ENCODE results near the gene VMO1.
A peak's percentile ranks its signal among the peaks of the same experiment; 100 is the strongest.

VMO1 gene

DNA sequence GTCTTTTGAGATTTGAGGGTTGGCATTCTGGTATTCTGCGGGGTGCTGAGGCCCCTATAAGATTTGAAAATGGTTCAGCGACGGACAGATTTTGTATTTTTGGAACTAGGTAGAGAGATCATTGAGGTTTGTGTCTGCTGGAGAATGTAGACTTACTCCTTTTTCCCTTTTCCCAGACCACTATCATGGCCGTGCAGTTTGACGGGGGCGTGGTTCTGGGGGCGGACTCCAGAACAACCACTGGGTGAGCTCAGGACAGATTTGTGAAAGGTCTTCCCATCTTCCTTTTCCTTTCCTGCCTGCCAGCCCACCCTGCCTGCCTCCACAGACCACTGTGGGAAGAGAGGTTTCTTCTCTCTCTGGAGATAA, 10.4 kb upstream of the VMO1 start:
- no peak for DNase-seq (ENCODE audit: low read depth)

DNA sequence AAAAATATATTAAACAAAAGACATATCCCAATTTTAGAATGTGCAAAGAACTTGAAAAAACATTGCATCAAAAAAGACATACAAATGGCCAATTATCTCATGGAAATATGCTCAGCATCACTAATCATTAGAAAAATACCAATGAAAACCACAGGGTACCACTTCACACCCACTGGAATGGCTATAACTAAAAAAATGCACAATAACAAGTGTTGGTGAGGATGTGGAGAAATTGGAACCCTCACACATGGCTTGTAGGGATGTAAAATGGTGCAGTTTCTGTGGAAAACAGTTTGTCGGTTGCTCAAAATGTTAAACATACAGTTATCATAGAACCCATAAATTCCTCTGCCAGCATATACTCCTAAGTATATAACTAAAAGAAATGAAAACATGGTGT, 9.0 kb upstream of the VMO1 start:
- DNase-seq (ENCODE audit: low read depth): no peak

DNA sequence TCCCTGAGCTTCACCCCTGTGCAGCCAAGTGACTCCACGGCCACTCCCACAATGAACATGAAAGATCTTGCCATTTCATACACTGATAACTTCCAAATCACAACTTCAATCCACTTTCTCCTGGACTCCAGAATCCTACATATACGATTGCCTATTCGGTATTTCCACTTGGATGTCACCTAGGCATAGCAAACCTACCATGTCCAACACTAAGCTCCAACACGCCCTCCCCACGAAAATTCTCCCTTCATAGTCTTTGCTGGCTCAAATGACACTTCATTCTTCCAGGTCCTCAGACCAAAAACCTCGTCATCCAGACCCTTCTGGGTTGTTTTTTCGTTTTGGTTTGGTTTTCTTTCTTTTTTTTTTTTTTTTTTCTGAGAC, 4.5 kb upstream of the VMO1 start:
- no peak for DNase-seq (ENCODE audit: low read depth)

DNA sequence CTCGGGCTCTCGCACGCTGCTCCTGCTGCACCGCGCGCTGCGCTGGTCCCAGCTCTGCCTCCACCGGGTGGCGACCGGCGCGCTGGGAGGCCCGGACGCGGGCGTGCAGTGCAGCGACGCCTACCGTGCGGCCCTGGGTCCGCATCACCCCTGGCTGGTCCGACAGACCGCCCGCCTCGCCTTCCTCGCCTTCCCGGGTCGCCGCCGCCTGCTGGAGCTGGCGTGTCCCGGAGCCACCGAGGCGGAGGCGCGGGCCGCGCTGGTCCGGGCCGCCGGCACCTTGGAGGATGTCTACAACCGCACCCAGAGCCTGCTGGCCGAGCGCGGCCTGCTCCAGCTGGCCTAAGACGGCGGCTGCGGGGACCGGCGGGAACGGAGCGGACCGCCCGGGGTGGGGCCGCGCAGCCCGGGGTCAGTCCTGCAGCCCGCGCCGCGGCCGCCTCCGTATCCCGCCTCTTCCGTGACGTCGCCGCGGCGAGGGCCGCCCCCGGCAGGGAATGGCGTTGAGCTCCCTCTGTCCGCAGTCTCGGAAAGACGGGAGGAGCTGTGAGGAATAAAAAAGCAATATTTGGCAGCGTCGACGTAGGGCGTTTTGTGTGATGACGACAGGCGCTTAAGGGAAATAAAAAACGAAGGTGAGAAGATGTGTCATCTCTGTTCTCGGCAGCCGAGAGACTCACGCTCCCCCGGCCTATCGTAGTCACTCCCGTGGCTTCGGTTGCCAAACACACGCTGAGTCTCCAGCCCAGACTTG, 4.0 kb upstream of the VMO1 start:
- DNase-seq (ENCODE audit: low read depth): peak; percentile 58

DNA sequence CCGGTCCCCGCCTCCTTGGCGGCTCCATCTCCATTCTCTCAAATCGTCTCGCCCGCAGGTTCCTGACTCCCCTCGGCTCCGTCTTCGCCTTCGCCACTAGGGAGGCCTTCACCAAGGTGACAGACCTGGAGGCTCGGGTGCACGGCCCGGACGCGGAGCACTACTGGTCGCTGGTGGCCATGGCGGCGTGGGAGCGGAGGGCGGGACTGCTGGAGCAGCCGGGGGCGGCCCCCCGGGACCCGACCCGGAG, 3.5 kb upstream of the VMO1 start:
- no peak for DNase-seq (ENCODE audit: low read depth)

DNA sequence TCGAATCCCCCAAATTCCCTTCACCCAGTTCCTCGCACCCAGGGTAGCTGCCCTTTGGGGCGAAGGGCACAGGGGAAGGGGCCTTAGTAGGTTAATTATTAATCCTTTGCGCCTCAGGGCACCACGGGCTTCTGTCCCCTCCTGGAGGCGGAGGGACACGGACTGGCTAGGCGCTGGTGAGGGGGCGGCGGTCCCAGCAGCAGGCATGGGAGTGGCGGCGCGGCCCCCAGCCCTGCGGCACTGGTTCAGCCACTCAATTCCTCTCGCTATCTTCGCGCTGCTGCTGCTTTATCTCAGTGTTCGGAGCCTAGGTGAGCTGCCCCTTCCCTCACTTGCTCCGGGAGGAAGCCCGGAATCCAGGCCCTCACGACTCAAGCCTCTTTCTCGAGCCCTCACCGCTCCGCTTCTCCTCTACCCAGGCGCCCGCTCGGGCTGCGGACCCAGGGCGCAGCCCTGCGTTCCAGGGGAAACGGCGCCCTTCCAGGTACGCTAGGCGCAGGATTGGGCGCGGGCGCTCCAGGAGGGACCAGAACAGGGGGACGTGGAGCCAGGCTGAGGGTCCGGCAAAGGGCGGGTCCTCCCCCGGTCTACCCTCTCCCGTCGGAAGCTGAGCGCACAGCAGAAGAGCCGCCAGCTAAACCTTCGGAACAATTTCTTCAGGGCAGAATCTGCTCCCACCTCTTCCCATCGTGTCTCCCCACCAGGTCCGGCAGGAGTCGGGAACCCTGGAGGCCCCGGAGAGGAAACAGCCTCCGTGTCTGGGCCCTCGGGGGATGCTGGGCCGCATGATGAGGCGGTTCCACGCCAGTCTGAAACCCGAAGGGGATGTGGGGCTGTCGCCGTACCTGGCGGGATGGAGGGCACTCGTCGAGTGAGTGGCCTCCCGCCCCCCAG, 2.9 kb upstream of the VMO1 start, which contains the start of gene GLTPD2:
Gene GLTPD2 (plus strand): TSS at position 158 of the 894 bp plus-strand sequence. CDS start 48 bp downstream, at position 206.
- DNase-seq (ENCODE audit: low read depth): no peak

DNA sequence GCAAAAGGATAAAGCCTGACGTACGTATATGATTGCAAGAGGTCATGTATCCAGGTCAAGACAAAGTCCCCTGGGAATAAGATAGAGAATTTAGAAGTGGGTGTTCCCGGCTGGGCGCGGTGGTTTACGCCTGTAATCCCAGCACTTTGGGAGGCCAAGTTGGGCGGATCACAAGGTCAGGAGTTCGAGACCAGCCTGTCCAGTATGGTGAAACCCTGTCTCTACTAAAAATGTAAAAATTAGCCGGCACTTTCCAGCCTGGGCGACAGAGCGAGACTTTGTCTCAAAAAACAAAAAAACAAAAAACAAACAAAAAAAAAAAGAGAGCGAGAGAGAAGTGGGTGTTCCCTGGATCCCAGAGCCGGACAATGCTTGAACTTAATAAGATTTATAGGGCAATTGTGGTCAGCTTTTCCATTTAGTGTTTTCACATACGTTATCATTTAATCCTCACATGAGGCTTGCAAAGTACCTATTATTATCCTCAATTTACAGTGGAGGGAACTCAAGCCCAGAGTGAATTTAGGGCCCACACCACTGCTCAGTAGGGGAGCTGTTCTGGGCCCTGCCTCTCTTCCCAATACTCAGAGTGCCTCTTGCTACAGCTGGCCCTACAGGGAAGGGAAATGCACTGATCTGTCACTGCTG, 2.1 kb upstream of the VMO1 start:
- DNase-seq (ENCODE audit: low read depth): no peak

DNA sequence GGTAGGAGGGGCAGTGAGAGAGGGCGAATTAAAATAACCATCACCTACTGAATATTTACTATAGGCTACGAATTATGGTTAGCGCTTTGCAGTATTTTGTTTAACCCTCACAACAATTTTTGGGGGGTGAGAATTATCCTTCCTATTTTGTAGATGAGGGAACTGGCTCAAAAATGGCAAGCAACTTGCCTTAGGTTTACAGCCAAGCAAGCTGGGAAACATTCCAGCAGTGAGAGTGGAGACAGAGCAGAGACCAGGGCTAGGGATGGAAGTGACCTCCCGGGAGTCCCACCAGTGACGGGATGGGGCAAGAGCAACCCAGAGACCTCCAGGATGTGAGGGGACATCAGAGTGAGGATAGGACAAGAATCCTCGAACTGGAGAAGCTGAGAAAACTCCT, 352 bp upstream of the VMO1 start:
- no peak for DNase-seq (ENCODE audit: low read depth)

DNA sequence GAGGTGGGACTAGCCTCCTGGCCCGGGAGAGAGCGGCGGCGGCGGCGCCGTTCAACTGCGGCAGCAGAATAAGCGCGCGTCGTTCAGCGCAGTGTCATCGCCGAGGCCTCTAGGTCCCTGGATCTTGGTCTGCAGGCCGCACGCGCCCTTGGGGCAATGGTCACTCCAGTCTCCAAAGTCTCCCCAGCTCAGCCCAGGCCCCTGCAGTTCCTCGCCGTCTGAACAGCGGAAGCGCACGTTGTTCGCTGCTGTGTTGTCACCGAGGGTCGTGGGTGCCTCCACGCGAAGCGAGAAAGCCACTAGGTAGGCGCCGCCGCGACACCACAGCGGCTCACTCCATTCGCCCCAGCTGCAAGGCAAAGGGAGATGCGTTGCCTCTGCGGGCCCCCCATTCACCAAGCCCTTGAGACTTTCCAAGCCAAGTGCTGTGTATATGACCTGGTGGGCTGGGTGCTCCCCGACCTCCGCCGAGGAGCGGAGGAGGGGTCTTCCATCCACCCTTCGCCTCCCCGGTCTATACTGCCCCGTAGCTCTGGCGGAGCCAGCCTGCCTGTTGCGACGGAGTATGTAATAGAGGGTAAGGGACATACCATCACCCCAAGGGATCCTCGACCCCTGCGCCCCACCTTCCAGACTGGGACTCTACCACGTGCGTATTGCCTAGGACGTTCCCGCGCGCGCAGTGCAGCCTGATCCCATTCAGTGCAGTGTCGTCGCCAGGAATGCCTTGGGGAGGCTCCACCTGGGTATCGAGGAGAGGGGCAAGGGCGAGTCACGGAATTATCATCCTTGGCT, 656 bp downstream of the VMO1 start:
- DNase-seq (ENCODE audit: low read depth): no peak

DNA sequence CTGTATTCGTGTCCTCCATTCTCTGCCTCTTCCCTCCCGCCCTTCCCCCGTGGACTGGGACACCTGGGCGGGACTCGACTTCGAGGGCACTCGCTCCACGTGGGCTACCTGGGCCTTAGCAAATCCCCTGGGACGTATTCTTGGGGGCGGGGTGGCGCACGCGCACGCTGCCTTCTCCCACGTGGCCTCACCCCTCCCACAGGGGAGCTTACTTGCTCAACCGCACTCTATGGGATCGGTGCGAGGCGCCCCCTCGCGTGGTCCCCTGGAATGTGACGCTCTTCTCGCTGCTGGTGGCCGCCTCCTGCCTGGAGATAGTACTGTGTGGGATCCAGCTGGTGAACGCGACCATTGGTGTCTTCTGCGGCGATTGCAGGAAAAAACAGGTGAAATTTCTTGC, 3.5 kb downstream of the VMO1 start:
- no peak for DNase-seq (ENCODE audit: low read depth)

DNA sequence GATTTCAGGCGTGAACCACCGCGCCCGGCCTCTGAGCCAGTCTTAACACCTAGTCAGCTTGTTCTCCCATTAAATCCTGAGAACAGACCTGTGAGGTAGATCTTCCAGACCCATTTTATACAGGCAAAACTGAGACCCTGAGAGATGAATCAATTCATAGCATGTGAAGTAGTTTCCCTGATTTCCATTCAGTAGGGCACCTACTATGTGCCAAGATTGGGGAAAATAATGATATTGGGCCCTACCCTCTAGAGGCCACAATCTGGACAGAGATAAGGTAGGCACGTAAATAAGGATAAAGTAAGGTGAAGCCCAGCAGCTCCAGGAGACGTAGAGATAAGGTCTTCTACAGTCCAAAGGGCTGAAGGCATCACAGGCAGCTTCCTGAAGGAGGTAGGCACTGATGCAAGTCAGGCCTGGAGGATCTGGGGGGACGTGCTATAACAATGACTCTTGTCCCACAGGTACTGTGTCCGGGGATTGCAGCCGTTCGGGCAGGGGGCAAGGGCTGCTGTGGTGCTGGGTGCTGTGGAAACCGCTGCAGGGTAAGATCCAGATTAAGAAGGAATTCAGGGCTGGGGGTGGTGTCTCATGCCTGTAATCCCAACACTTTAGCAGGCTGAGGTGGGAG, 5.7 kb downstream of the VMO1 start:
- no peak for DNase-seq (ENCODE audit: low read depth)

DNA sequence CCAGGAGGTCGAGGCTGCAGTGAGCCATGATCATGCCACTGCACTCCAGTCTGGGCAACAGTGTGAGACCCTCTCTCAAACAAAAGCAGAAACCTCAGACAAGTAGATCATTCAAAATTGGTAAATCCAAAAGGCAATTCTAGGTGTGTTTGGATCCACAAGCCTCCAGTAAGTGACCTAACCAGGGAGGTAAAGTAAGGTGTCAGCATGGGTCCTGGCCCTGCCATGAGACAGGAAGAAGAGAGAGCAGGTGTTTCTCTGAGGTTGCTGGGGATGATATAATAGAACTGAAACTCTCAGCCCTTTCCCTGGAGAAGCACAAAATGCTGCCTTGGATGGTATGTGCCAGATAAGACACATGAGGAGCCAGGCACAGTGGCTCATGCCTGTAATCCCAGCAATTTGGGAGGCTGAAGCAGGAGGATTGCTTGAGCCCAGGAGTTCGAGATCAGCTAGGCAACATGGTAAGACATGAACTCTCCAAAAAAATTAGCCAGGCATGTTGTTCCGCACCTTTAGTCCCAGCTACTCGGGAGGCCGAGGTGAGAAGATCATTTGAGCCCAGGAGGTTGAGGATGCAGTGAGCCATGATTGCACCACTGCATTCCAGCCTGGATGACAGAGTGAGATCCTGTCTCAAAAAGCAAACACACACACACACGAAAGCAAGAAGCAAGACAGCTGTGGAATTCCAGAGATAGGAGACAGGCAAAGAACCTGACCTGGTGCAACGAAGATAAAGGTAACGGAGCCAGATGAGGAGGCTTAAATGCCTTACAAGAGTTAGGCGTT, 8.0 kb downstream of the VMO1 start:
- no peak for DNase-seq (ENCODE audit: low read depth)

DNA sequence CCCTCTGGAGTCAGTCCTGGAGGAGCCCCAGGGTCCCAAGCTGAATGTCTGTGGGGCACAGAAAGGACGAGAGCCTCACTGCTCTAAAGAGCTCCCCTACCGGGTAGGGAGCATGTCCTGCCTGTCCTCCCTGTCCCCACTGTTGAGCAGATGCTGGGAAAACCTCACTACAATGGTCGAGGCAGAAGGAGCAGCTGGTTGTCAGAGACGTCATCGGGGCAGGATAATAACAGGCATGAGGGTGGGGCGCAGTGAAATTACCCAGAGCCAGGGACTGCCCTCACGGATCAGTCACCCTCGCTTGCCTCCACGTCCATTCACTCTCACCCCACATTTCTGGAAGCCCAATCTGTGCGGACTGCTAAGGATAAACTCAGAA, 13.9 kb downstream of the VMO1 start:
- no peak for DNase-seq (ENCODE audit: low read depth)

DNA sequence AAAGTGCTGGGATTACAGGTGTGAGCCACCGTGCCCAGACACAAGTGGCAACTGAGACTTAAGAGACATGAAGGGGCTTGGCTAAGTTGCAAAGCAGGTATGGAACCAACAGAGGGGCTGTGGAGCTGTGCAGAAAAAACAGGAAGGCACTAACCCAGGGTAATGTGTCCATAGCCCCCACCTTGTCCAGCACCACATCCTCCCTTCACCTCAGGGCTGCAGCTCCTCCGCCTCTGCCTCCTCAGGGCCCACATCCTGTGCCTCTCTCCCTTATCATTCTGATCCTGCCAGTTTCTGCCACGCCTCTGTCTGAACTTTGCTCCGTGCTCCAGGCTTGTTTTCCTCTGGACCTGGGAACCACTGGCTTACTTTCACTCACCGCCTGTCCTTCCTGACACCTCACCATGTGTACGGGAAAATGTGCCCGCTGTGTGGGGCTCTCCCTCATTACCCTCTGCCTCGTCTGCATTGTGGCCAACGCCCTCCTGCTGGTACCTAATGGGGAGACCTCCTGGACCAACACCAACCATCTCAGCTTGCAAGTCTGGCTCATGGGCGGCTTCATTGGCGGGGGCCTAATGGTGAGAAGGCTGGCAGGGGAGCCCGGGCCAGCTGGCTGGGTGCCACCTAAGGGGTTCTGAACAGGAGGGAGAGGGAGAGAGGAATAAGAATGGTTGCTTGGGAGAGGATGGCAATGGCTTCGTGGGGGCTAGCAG, 14.5 kb downstream of the VMO1 start, which contains the start of gene TM4SF5:
Gene TM4SF5 (plus strand): TSS at position 368 of the 716 bp plus-strand sequence. CDS start 37 bp downstream, at position 405.
- no peak for DNase-seq (ENCODE audit: low read depth)

DNA sequence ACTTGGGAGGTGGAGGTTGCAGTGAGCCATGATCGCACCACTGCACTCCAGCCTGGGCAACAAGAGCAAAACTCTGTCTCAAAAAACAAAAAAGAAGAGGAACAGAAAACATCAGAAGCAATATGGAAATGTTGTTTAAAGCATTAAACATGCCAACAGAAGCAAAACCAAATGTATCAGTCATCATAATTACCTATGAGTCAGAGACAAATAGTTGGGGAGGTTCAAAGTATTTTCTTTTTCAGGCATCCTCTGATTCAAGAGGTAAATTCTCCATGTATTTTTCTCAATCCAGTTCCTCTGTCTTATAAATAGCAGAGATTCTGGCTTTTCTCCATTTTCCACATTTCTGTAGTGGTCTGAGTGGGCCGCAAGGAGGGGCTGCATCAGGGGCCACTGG, 16.5 kb downstream of the VMO1 start:
- no peak for DNase-seq (ENCODE audit: low read depth)

DNA sequence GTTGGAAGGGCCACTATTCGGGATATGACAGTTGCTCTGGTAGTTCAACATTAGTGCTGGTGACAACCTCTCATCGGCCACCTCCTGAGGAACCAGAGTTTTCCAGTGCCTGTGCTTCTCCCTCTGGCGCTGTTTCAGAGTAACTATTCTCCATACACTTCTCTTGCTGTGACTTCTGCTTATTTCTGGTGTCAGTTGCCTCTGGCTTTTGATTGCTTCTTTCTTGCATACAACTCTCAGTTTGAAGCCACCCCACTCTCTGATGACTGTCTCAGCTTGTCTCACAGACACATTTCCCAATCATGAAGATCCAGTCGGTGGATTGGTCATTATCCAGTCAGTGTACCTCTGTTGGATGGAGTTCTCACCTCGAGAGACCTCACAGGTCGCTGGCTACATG, 17.9 kb downstream of the VMO1 start:
- DNase-seq (ENCODE audit: low read depth): no peak

DNA sequence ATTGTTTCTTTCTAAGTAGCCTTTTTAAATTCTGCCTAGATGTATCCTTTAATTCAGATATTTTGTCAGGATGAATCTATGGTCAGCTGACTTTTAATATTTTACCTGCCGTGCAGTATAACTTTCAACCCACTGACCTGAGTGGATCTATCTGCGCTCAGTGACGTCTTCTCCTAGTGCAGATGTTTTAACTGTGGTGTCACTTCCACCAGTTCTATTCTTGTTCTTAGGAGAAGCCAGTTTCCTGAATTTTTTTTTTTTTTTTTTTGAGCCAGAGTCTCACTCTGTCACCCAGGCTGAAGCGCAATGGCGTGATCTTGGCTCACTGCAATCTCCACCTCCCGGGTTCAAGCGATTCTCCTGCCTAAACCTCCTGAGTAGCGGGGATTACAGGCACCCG, 19.4 kb downstream of the VMO1 start:
- DNase-seq (ENCODE audit: low read depth): no peak

DNA sequence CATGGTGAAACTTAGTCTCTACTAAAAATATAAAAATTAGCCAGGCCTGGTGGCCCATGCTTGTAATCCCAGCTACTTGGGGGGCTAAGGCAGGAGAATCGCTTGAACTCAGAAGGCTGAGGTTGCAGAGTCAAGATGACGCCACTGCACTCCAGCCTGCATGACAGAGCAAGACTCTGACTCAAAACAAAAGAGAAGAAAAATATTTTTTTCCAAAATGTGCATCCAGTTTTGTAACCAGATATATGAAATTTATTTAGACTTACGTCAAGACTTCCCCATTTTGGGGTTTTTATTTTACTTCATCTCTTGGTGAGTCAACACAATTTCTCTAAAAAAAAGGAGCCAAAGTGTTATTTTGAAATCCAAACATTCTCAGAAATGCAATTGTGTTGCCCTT, 20.0 kb downstream of the VMO1 start:
- DNase-seq (ENCODE audit: low read depth): no peak

DNA sequence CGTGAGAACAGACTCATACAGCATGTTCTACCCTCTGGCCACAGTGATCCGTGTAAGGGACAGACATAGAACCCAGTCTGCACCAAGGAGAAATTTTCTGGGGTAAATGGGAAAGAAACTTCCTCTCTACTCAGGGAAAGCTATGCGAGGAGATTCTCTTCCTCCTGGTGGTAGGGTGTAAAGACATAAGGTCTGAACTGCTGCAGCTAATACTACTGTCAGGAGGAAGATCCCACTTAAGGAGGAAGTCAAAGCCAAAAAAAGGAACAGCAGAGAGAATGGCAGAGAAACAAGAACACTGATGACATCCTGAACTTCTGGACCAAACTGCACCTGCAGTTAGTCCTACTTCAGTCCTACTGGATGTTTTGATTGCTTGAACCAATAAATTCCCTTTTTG, 21.6 kb downstream of the VMO1 start:
- DNase-seq (ENCODE audit: low read depth): no peak

DNA sequence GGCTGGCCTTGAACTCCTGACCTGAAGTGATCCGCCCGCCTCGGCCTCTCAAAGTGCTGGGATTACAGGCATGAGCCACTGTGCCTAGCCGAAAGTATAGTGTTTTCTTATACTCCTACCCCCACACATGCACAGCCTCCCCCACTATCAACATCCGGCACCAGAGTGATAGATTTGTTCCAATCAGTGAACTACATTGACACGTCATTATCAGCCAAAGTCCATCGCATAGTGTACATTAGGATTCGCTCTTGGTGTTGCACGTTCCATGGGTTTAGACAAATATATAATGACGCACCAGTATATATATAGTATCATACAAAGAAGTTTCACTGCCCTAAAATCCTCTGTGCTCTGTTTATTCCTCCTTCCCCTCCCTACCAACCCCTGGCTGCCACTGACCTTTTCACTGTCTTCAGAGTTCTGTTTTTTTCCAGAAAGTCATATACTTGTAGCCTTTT, 26.4 kb downstream of the VMO1 start:
- DNase-seq (ENCODE audit: low read depth): no peak

All from stimulated activated CD8-positive, alpha-beta memory T cell treated with anti-CD3 and anti-CD28 coated beads, Interleukin-15, amount 100 ng/mL, for 24 hours (primary cell).